Measurements from ENCODE around the gene NPHS1.

The NPHS1 gene

GRCh38 chr19:35784503-35785338, 67.6 kb downstream of the NPHS1 start:
- DNase-seq = no peak

GRCh38 chr19:35783469-35784434, 68.6 kb downstream of the NPHS1 start:
- DNase-seq = no peak

GRCh38 chr19:35782589-35782988, 69.7 kb downstream of the NPHS1 start:
- DNase-seq = no peak

GRCh38 chr19:35781650-35782049, 70.7 kb downstream of the NPHS1 start:
- DNase-seq = no peak

GRCh38 chr19:35780717-35781116, 71.6 kb downstream of the NPHS1 start:
- no peak for DNase-seq

GRCh38 chr19:35780058-35780457, 72.2 kb downstream of the NPHS1 start:
- DNase-seq = no peak

- no peak for DNase-seq
Observed at GRCh38 chr19:35779033-35779432, 73.3 kb downstream of the NPHS1 start.

- DNase-seq = no peak
Observed at GRCh38 chr19:35777961-35778360, 74.3 kb downstream of the NPHS1 start.

- no peak for DNase-seq
Observed at GRCh38 chr19:35777086-35777841, 75.0 kb downstream of the NPHS1 start.

GRCh38 chr19:35776102-35776788, 76.1 kb downstream of the NPHS1 start:
- DNase-seq = no peak

All from NCI-H510A (cell line).